OCI-M2 (cell line): ENCODE results near the gene AAMDC.
"Not testable (repeated sequence)": the region's sequence is repeated elsewhere in the genome, so short reads cannot be mapped to it uniquely, and the experiment has no call there.

Experiments used
- DNase-seq: peaks from one replicate; lab custom pipeline; 2025; ENCODE audit not compliant: unreplicated experiment; lab: John Stamatoyannopoulos, UW

Gene AAMDC

GRCh38 chr11:77819921-77820564 lies 901 bp upstream of the AAMDC start:
- DNase-seq = no peak

- no peak for DNase-seq
Observed at GRCh38 chr11:77821349-77821851, 456 bp downstream of the AAMDC start.

- not testable (repeated sequence) for DNase-seq
Observed at GRCh38 chr11:77822126-77822525, 1.2 kb downstream of the AAMDC start.

- no peak for DNase-seq
Observed at GRCh38 chr11:77823775-77824174, 2.8 kb downstream of the AAMDC start.

GRCh38 chr11:77828926-77829325 lies 8.0 kb downstream of the AAMDC start:
- no peak for DNase-seq

- no peak for DNase-seq
Observed at GRCh38 chr11:77833302-77833701, 12.4 kb downstream of the AAMDC start.

- DNase-seq = no peak
Observed at GRCh38 chr11:77842441-77843121, 21.6 kb downstream of the AAMDC start.

- DNase-seq = not testable (repeated sequence)
Observed at GRCh38 chr11:77843700-77844099, 22.8 kb downstream of the AAMDC start.

GRCh38 chr11:77851503-77851902 lies 30.6 kb downstream of the AAMDC start:
- no peak for DNase-seq

- no peak for DNase-seq
Observed at GRCh38 chr11:77854838-77855237, 33.9 kb downstream of the AAMDC start.

- not testable (repeated sequence) for DNase-seq
Observed at GRCh38 chr11:77857906-77858457, 37.0 kb downstream of the AAMDC start.

- not testable (repeated sequence) for DNase-seq
Observed at GRCh38 chr11:77861444-77861843, 40.5 kb downstream of the AAMDC start.

- DNase-seq = no peak
Observed at GRCh38 chr11:77865805-77866204, 44.9 kb downstream of the AAMDC start.

- no peak for DNase-seq
Observed at GRCh38 chr11:77866336-77866735, 45.4 kb downstream of the AAMDC start.

GRCh38 chr11:77868744-77869143 lies 47.8 kb downstream of the AAMDC start:
- DNase-seq = no peak

GRCh38 chr11:77871855-77872254 lies 50.9 kb downstream of the AAMDC start:
- no peak for DNase-seq

- DNase-seq = no peak
Observed at GRCh38 chr11:77873345-77873744, 52.4 kb downstream of the AAMDC start.

- no peak for DNase-seq
Observed at GRCh38 chr11:77874206-77874605, 53.3 kb downstream of the AAMDC start.

- DNase-seq = no peak
Observed at GRCh38 chr11:77876045-77876444, 55.1 kb downstream of the AAMDC start.

- DNase-seq = not testable (repeated sequence)
Observed at GRCh38 chr11:77878247-77878646, 57.3 kb downstream of the AAMDC start.

- DNase-seq = no peak
Observed at GRCh38 chr11:77879218-77879617, 58.3 kb downstream of the AAMDC start.

GRCh38 chr11:77882396-77882795 lies 61.5 kb downstream of the AAMDC start:
- no peak for DNase-seq
